Measurements from ENCODE around the gene FAM200C. TPM values are rescaled to one million over a fixed set of nuclear protein-coding genes. Genes with fewer than 3 reads are reported as not detected.

Gene FAM200C
- polyA plus RNA-seq, 1 donor (not counting 4 experiments of a cell fraction or from before 2014, with no cell fraction given): 1.7 TPM

DNA sequence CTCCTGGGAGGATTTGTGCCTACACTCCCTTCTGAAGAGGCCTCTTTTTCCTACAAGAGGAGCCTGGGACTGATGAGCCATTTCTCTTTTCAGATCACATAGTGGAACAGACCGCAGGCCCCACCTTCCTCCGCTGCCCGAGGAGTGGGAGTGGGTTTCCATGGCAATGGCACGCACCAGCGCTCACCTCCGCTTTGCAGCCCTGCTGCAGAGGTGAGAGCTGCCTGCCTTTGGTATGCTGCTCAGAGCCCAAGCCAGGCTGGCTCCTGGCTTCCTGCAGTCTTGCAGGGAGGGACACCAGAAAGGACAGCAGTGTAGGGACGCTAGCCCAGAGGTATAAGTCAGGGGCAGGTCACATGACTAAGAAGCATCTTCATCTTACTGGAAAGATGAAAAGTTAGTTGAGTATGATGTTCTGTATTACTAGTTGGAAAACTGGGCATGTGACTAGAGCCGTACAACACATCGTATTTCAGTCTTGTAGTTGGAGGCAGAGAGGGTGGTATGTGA, 34.2 kb upstream of the FAM200C start:
- Histone ChIP-seq H3K9me1 (ENCODE audit: control insufficient read depth, extremely low read depth, insufficient read depth, low read length) (no peaks in the 10 kb centered on the region), H3K4me3 (ENCODE audit: control insufficient read depth in 2 of 3, extremely low read depth in 1 of 3, insufficient read depth in 2 of 3, low read depth in 1 of 3, low read length in 3 of 3) (no peak overlapping the region), H3K36me3 (ENCODE audit: control insufficient read depth in 2 of 2, extremely low read depth in 1 of 2, insufficient read depth in 2 of 2, low read length in 2 of 2) (no peaks in the 10 kb centered on the region), H3K27me3 (ENCODE audit: control insufficient read depth, extremely low read depth, insufficient read depth, low read length) (no peaks in the 10 kb centered on the region), H3K4me2 (ENCODE audit: control insufficient read depth, extremely low read depth, insufficient read depth, low read depth, low read length) (peak overlapping the region; percentile 7), H3K9me3 (ENCODE audit: control insufficient read depth, low read depth, low read length) (no peaks in the 10 kb centered on the region), H3K79me2 (ENCODE audit: control insufficient read depth, insufficient read depth, low read length) (no peaks in the 10 kb centered on the region), H4K20me1 (ENCODE audit: control insufficient read depth, extremely low read depth, insufficient read depth, low read length) (no peaks in the 10 kb centered on the region), H3K9ac (ENCODE audit: control insufficient read depth, extremely low read depth, insufficient read depth, low read length) (no peak overlapping the region), H3K4me1 (ENCODE audit: control insufficient read depth, extremely low read depth, insufficient read depth, low read length) (peaks cover 16% of the 10 kb centered on the region), H3K27ac (ENCODE audit: control insufficient read depth, insufficient read depth, low read length) (no peak overlapping the region), H2AFZ (ENCODE audit: control insufficient read depth, low read length) (peak overlapping the region; percentile 29)
- dilution Hi-C loops (cut with MboI; ENCODE audit: extremely low pct_ligation_motif_present, low sequenced_read_pairs): no loop called here
- DNase-seq (ENCODE audit: low read depth, low spot score) (no peak), FAIRE-seq (no peak)
- TF ChIP-seq CTCF (optimal IDR thresholded peaks at IDR 0.05 in 1 of 3, IDR thresholded peaks at IDR 0.05 in 1 of 3, conservative IDR thresholded peaks at IDR 0.05 in 1 of 3; ENCODE audit: extremely low read depth in 1 of 3, insufficient read depth in 2 of 3, low read length in 3 of 3): no peak
- no peak for TF ChIP-seq EZH2 (IDR thresholded peaks at IDR 0.05; ENCODE audit: low read length)

DNA sequence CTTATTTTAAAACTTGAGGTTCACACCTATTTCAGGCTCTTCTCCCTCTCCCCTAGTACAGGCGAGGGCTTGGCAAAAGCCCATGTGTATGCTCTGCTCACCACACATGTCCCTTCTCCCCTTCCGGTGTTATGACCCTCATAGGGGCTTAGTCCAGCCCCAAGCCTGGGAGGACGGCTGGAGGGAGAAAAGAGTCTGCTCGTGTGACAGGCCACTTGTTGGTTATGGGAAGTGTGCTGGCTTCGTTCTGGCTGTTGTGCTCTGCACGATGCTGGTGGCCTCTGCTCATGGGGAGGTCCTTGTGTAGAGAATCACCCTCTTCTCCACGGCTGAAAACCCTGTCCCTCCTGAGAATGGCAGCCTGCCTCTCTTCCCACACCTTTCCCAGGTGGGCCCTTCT, 32.9 kb upstream of the FAM200C start:
- no peak overlapping the region for H3K4me3 ChIP-seq (ENCODE audit: control insufficient read depth in 2 of 3, extremely low read depth in 1 of 3, insufficient read depth in 2 of 3, low read depth in 1 of 3, low read length in 3 of 3)
- peaks cover 9% of the 10 kb centered on the region for H3K4me1 ChIP-seq (ENCODE audit: control insufficient read depth, extremely low read depth, insufficient read depth, low read length)
- no peak overlapping the region for H3K4me2 ChIP-seq (ENCODE audit: control insufficient read depth, extremely low read depth, insufficient read depth, low read depth, low read length)
- H3K9ac ChIP-seq (ENCODE audit: control insufficient read depth, extremely low read depth, insufficient read depth, low read length): no peak overlapping the region
- H3K27me3 ChIP-seq (ENCODE audit: control insufficient read depth, extremely low read depth, insufficient read depth, low read length): no peaks in the 10 kb centered on the region
- TF ChIP-seq CTCF (optimal IDR thresholded peaks at IDR 0.05 in 1 of 3, IDR thresholded peaks at IDR 0.05 in 1 of 3, conservative IDR thresholded peaks at IDR 0.05 in 1 of 3; ENCODE audit: extremely low read depth in 1 of 3, insufficient read depth in 2 of 3, low read length in 3 of 3) (no peak), EZH2 (IDR thresholded peaks at IDR 0.05; ENCODE audit: low read length) (no peak)
- H3K27ac ChIP-seq (ENCODE audit: control insufficient read depth, insufficient read depth, low read length): no peak overlapping the region
- H3K9me1 ChIP-seq (ENCODE audit: control insufficient read depth, extremely low read depth, insufficient read depth, low read length): no peaks in the 10 kb centered on the region
- H3K79me2 ChIP-seq (ENCODE audit: control insufficient read depth, insufficient read depth, low read length): no peaks in the 10 kb centered on the region
- DNase-seq (ENCODE audit: low read depth, low spot score) (no peak), FAIRE-seq (no peak)
- no peak overlapping the region for H2AFZ ChIP-seq (ENCODE audit: control insufficient read depth, low read length)
- dilution Hi-C loops (cut with MboI; ENCODE audit: extremely low pct_ligation_motif_present, low sequenced_read_pairs): no loop called here
- no peaks in the 10 kb centered on the region for H3K36me3 ChIP-seq (ENCODE audit: control insufficient read depth in 2 of 2, extremely low read depth in 1 of 2, insufficient read depth in 2 of 2, low read length in 2 of 2)
- H4K20me1 ChIP-seq (ENCODE audit: control insufficient read depth, extremely low read depth, insufficient read depth, low read length): no peaks in the 10 kb centered on the region
- H3K9me3 ChIP-seq (ENCODE audit: control insufficient read depth, low read depth, low read length): no peaks in the 10 kb centered on the region

All from keratinocyte (primary cell).